ACHN (cell line): ENCODE measurements around the gene DDX31.

Experiments
- DNase-seq: peaks from one replicate; pipeline ENCODE4 v3.0.0-alpha.2; 2015
- in situ Hi-C: cut with HindIII; loops from 2 replicates; pipeline ENCODE4 v1.10.0; 2017; ENCODE audit warnings: low sequenced_read_pairs, low pct_ligation_motif_present, low pct_unique_long_range_greater_than_20kb

Gene DDX31

DNA sequence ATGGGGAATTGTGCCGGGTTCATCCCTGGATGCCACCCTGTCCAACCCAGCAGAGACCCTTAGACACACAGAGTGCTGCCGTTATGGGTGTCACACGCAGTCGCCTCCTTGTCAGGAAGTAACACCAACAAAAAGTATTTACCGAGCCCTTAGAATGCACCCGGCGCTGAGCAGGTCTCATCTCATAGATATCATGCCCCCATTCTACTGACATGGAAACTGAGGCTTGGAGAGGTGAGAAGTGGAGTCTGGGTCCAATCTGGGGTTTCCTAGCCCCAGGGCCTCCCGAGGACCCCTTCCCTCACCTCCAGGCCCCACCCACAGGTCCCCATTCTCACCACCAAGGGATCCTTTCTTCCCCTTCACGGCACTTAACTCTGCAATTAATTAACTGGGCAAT, 124.2 kb downstream of the DDX31 start:
- in situ Hi-C loops: no loop called here
- DNase-seq: no peak

DNA sequence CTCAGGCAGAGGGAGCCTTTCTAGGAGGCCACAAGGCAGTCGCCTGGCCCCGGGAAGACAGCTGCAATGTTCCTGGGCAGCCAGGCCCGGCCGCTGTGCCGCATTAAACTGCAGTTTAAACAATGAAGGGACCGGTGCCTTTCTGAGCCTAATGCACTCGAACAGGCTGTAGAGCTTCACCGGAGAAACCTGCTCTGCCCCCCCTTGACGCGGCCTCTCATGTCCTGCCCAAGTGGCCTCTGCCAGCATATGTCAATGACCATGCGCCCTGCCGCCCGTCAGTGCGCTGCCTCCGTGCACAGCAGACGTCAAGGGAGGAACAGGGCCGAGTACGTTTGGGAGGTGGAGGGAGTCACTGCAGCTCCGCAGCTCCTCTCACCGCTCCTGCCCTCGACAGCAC, 125.8 kb downstream of the DDX31 start:
- no peak for DNase-seq
- in situ Hi-C loops: no loop called here

DNA sequence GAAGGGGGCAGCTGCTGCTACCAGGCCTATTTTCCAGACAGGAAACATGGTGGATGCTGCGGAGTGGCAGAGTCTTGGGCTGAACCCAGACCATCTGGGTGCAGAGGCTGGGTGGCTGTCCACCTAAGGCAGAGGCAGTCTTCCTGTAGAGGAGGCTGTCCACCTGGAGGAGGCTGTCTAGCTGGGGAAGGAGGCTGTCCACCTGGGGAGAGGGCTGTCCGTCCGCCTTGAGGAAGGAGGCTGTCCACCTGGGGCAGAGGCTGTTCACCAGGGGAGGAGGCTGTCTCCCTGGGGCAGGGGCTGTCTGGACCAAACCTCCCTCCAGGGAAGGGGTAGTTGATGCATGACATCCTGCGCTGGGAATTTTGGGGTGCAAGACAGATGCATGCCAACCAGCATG, 126.5 kb downstream of the DDX31 start:
- DNase-seq: no peak

More for the DNA sequence above, 126.5 kb downstream of the DDX31 start:
- in situ Hi-C loops: no loop called here
